SK-N-SH (cell line): ENCODE measurements around the gene DBNL. TPM values are rescaled to one million over a fixed set of nuclear protein-coding genes. Genes with fewer than 3 reads are reported as not detected.

Source experiments
- CTCF ChIA-PET: fragments of 300-600, 350-600 bp; formaldehyde crosslinking; extraction: SDS; loops from one replicate; lab custom pipeline; 2021; lab: Yijun Ruan, JAX
- POLR2A ChIA-PET: fragments of 350-600 bp; sonication (Branson Sonifier 250); formaldehyde crosslinking; extraction: SDS; loops from one replicate; lab custom pipeline; 2020; ENCODE audit warnings: antibody characterized with exemption, inconsistent platforms; lab: Yijun Ruan, JAX
- DNase-seq: peaks from one replicate; pipeline ENCODE4 v3.0.0; 2012
- H2AFZ ChIP-seq: fragments of 200-600 bp; sonication (generic); 2 replicates; pipeline ENCODE4 v1.8.1; 2016; ENCODE audit warnings: antibody characterized with exemption, mild to moderate bottlenecking, low read depth
- H3F3A ChIP-seq: fragments of 200-600 bp; sonication (generic); replicated peaks from 2 replicates; pipeline ENCODE3; 2016; ENCODE audit warnings: antibody characterized with exemption, mild to moderate bottlenecking; ENCODE audit not compliant: insufficient read depth
- H3K27ac ChIP-seq, 2 experiments: fragments of 200-500 bp in 1 of 2; fragments of 200-600 bp in 1 of 2; sonication (Bioruptor generic) in 1 of 2; sonication (generic), shearing (Covaris generic) in 1 of 2; 2 replicates each; pipeline versions ENCODE4 v1.5.1 to v1.6.1; 2014 to 2016; ENCODE audit warnings: low read depth in 2 of 2, inconsistent platforms in 1 of 2, low read length in 1 of 2, mild to moderate bottlenecking in 1 of 2, mixed read lengths in 1 of 2
- H3K27me3 ChIP-seq: fragments of 200-600 bp; sonication (generic), shearing (Covaris generic); 2 replicates; pipeline ENCODE4 v1.6.1; 2016; ENCODE audit warnings: mixed run types; ENCODE audit not compliant: insufficient read depth
- H3K36me3 ChIP-seq, 2 experiments: fragments of 200-500 bp in 1 of 2; fragments of 200-600 bp in 1 of 2; sonication (Bioruptor generic) in 1 of 2; sonication (generic) in 1 of 2; replicated peaks in 1 of 2; 2 replicates each; pipeline versions ENCODE3 to v1.5.1; 2014 to 2016; ENCODE audit warnings: low read length in 1 of 2, mild to moderate bottlenecking in 1 of 2; ENCODE audit not compliant: insufficient read depth in 2 of 2, control insufficient read depth in 1 of 2
- H3K4me1 ChIP-seq, 2 experiments: fragments of 200-500 bp in 1 of 2; fragments of 200-600 bp in 1 of 2; sonication (Bioruptor generic) in 1 of 2; sonication (generic), shearing (Covaris generic) in 1 of 2; 2 replicates each; pipeline versions ENCODE4 v1.5.1 to v1.6.1; 2014 to 2016; ENCODE audit warnings: low read depth in 1 of 2, low read length in 1 of 2, mixed run types in 1 of 2; ENCODE audit not compliant: insufficient read depth in 2 of 2, control insufficient read depth in 1 of 2
- H3K4me2 ChIP-seq: fragments of 200-600 bp; sonication (generic), shearing (Covaris generic); 2 replicates; pipeline ENCODE4 v1.6.1; 2017; ENCODE audit warnings: mixed run types
- H3K4me3 ChIP-seq, 2 experiments: fragments of 200-500 bp in 1 of 2; fragments of 200-600 bp in 1 of 2; sonication (Bioruptor generic) in 1 of 2; sonication (generic), shearing (Covaris generic) in 1 of 2; 2 replicates each; pipeline versions ENCODE4 v1.5.1 to v1.8.1; 2014 to 2016; ENCODE audit warnings: low read depth in 2 of 2, inconsistent platforms in 1 of 2, low read length in 1 of 2, mild to moderate bottlenecking in 1 of 2, mixed read lengths in 1 of 2, moderate library complexity in 1 of 2
- H3K79me2 ChIP-seq: fragments of 200-600 bp; sonication (generic); 2 replicates; pipeline ENCODE4 v1.8.1; 2017; ENCODE audit warnings: mild to moderate bottlenecking; ENCODE audit not compliant: insufficient read depth
- H3K9ac ChIP-seq: fragments of 200-600 bp; sonication (generic); 2 replicates; pipeline ENCODE4 v1.6.1; 2017; ENCODE audit warnings: mixed run types
- H3K9me2 ChIP-seq: fragments of 200-600 bp; sonication (generic); 2 replicates; pipeline ENCODE4 v1.6.1; 2017; ENCODE audit warnings: mixed run types
- H3K9me3 ChIP-seq: fragments of 200-600 bp; sonication (generic); 2 replicates; pipeline ENCODE4 v1.6.1; 2017; ENCODE audit warnings: mixed run types, mild to moderate bottlenecking, moderate library complexity
- H4K20me1 ChIP-seq: fragments of 200-600 bp; sonication (generic); 2 replicates; pipeline ENCODE4 v1.6.1; 2017; ENCODE audit warnings: mild to moderate bottlenecking, mixed run types; ENCODE audit not compliant: insufficient read depth
- ELF1 ChIP-seq: IDR thresholded peaks from 2 replicates; pipeline ENCODE4 v1.4.0; 2012
- EP300 ChIP-seq, 2 experiments: IDR thresholded peaks; 2 replicates each; pipeline versions ENCODE4 v1.4.0 to v1.6.1; 2012; ENCODE audit warnings: borderline replicate concordance in 1 of 2, low read depth in 1 of 2, low read length in 1 of 2
- EZH2phosphoT487 ChIP-seq: fragments of 200-600 bp; sonication (generic); IDR thresholded peaks from 2 replicates; pipeline ENCODE4 v1.6.1; 2017; ENCODE audit warnings: low read depth, mixed run types, mild to moderate bottlenecking, antibody characterized with exemption, moderate library complexity, borderline replicate concordance
- FOXJ3 ChIP-seq: sonication (generic); formaldehyde crosslinking; IDR thresholded peaks from 2 replicates; pipeline ENCODE4 v1.5.1; 2020; ENCODE audit warnings: mild to moderate bottlenecking, missing genetic modification reagents
- MXI1 ChIP-seq: IDR thresholded peaks from 2 replicates; pipeline ENCODE4 v1.6.1; 2012; ENCODE audit warnings: mild to moderate bottlenecking, low read depth, low read length, improper control_type of control experiment
- NRF1 ChIP-seq: IDR thresholded peaks from 2 replicates; pipeline ENCODE4 v1.6.1; 2012; ENCODE audit warnings: low read depth, mild to moderate bottlenecking, low read length
- POLR2AphosphoS5 ChIP-seq: IDR thresholded peaks from 2 replicates; pipeline ENCODE4 v1.6.1; 2012; ENCODE audit warnings: low read depth, low read length
- TAF1 ChIP-seq: IDR thresholded peaks from 2 replicates; pipeline ENCODE4 v1.6.1; 2012; ENCODE audit warnings: low read depth, mild to moderate bottlenecking, low read length, moderate library complexity, borderline replicate concordance
- TCF12 ChIP-seq: IDR thresholded peaks from 2 replicates; pipeline ENCODE4 v1.4.0; 2012
- WGBS: methylation state at CpG from one replicate; pipeline ENCODE4 v1.1.6; 2017; ENCODE audit warnings: low lambda C conversion rate; 5-methylcytosine and 5-hydroxymethylcytosine counted together
- polyA plus RNA-seq, 3 experiments: library from polyadenylated mRNA; depleted of rRNA; stranded (reverse); fragments of >200 nt; gene quantifications; 2 replicates each; pipeline ENCODE4 v1.2.3, GENCODE V29; 2012
- TF ChIP-seq, protein P1 (sequence below): IDR thresholded peaks from 2 replicates; pipeline ENCODE4 v1.6.1; 2012; ENCODE audit warnings: mild to moderate bottlenecking, low read depth, low read length, moderate library complexity
- TF ChIP-seq, protein P2 (sequence below): IDR thresholded peaks from 2 replicates; pipeline ENCODE4; 2012
- TF ChIP-seq, protein P3 (sequence below): fragments of 150-350 bp; IDR thresholded peaks from 2 replicates; pipeline ENCODE4 v1.6.1; 2016; ENCODE audit warnings: mild to moderate bottlenecking, low read depth, low read length
- TF ChIP-seq, protein P4 (sequence below): IDR thresholded peaks from 2 replicates; pipeline ENCODE4 v1.4.0; 2012; ENCODE audit warnings: low read depth, borderline replicate concordance
- TF ChIP-seq, protein P5 (sequence below): fragments of 200-600 bp; sonication (generic); IDR thresholded peaks from 2 replicates; pipeline ENCODE4 v1.6.1; 2017; ENCODE audit warnings: antibody characterized with exemption, mild to moderate bottlenecking, moderate library complexity

DBNL gene
- polyA plus RNA-seq, 1 of the 3 experiments (the other 2 are of a cell fraction), result 244 TPM

DNA sequence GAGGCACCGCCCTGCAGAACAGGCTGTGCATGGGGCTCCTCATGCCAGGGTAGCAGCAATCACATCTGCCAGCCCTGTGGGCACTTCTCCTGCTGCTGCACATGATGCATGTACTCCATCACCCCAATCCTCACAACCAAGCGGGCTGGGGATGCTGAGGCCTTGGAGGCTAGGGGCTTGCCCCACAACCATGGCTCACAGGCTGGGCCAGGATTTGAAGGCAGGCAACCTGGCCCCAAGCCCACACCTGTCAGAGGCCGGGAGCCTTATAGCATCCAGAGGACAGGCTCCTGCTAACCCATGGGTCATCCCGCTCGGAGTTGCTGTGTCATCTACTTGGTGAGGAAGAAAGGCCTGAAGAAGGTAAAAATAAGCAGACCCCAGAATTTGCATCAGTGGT is 35.6 kb downstream of the DBNL start:
- Histone ChIP-seq H3F3A (peaks cover 14% of the 10 kb centered on the region), H3K4me1 (peaks cover 7 to 14% of the 10 kb centered on the region in 2 experiments), H3K4me3 (no peak overlapping the region), H3K27ac (no peak overlapping the region), H2AFZ (no peak overlapping the region), H3K9me3 (no peaks in the 10 kb centered on the region), H3K9ac (no peak overlapping the region), H4K20me1 (no peaks in the 10 kb centered on the region), H3K27me3 (no peaks in the 10 kb centered on the region), H3K79me2 (peaks cover 21% of the 10 kb centered on the region), H3K36me3 (peaks cover 22 to 52% of the 10 kb centered on the region in 2 experiments), H3K4me2 (no peak overlapping the region), H3K9me2 (no peaks in the 10 kb centered on the region)
- WGBS, result 93% methylated on average over 4 of the region's 5 CpGs
- ChIA-PET CTCF (interaction anchor here (0.9 to 2.6 kb wide), 5 partner anchors 8 to 121 kb away, joined by 3 to 18 read pairs (median 7); partner anchors contain the start of gene YKT6), POLR2A (interaction anchor here (1.5 to 2.1 kb wide), 3 partner anchors 12 to 121 kb away, joined by 5 to 7 read pairs (median 5); partner anchors contain the start of genes PGAM2 and YKT6)
- DNase-seq, result no peak
- TF ChIP-seq NRF1, result no peak
- no peak for TF ChIP-seq FOXJ3 (CRISPR knock-in tag)
- no peak for TF ChIP-seq TAF1
- TF ChIP-seq TCF12, result no peak
- TF ChIP-seq, protein P1, sequence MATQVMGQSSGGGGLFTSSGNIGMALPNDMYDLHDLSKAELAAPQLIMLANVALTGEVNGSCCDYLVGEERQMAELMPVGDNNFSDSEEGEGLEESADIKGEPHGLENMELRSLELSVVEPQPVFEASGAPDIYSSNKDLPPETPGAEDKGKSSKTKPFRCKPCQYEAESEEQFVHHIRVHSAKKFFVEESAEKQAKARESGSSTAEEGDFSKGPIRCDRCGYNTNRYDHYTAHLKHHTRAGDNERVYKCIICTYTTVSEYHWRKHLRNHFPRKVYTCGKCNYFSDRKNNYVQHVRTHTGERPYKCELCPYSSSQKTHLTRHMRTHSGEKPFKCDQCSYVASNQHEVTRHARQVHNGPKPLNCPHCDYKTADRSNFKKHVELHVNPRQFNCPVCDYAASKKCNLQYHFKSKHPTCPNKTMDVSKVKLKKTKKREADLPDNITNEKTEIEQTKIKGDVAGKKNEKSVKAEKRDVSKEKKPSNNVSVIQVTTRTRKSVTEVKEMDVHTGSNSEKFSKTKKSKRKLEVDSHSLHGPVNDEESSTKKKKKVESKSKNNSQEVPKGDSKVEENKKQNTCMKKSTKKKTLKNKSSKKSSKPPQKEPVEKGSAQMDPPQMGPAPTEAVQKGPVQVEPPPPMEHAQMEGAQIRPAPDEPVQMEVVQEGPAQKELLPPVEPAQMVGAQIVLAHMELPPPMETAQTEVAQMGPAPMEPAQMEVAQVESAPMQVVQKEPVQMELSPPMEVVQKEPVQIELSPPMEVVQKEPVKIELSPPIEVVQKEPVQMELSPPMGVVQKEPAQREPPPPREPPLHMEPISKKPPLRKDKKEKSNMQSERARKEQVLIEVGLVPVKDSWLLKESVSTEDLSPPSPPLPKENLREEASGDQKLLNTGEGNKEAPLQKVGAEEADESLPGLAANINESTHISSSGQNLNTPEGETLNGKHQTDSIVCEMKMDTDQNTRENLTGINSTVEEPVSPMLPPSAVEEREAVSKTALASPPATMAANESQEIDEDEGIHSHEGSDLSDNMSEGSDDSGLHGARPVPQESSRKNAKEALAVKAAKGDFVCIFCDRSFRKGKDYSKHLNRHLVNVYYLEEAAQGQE, result no peak
- no peak for TF ChIP-seq EP300 (IDR thresholded peaks at IDR 0.05; ENCODE audit: borderline replicate concordance in 1 of 2, low read depth in 1 of 2, low read length in 1 of 2)
- TF ChIP-seq, protein P2, sequence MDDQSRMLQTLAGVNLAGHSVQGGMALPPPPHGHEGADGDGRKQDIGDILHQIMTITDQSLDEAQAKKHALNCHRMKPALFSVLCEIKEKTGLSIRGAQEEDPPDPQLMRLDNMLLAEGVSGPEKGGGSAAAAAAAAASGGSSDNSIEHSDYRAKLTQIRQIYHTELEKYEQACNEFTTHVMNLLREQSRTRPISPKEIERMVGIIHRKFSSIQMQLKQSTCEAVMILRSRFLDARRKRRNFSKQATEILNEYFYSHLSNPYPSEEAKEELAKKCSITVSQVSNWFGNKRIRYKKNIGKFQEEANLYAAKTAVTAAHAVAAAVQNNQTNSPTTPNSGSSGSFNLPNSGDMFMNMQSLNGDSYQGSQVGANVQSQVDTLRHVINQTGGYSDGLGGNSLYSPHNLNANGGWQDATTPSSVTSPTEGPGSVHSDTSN, result no peak
- TF ChIP-seq, protein P3, sequence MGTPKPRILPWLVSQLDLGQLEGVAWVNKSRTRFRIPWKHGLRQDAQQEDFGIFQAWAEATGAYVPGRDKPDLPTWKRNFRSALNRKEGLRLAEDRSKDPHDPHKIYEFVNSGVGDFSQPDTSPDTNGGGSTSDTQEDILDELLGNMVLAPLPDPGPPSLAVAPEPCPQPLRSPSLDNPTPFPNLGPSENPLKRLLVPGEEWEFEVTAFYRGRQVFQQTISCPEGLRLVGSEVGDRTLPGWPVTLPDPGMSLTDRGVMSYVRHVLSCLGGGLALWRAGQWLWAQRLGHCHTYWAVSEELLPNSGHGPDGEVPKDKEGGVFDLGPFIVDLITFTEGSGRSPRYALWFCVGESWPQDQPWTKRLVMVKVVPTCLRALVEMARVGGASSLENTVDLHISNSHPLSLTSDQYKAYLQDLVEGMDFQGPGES, result no peak
- TF ChIP-seq MXI1, result no peak
- TF ChIP-seq ELF1, result no peak
- TF ChIP-seq EZH2phosphoT487, result no peak
- TF ChIP-seq POLR2AphosphoS5, result no peak
- TF ChIP-seq, protein P4, sequence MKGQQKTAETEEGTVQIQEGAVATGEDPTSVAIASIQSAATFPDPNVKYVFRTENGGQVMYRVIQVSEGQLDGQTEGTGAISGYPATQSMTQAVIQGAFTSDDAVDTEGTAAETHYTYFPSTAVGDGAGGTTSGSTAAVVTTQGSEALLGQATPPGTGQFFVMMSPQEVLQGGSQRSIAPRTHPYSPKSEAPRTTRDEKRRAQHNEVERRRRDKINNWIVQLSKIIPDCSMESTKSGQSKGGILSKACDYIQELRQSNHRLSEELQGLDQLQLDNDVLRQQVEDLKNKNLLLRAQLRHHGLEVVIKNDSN, result no peak
- TF ChIP-seq, protein P5, sequence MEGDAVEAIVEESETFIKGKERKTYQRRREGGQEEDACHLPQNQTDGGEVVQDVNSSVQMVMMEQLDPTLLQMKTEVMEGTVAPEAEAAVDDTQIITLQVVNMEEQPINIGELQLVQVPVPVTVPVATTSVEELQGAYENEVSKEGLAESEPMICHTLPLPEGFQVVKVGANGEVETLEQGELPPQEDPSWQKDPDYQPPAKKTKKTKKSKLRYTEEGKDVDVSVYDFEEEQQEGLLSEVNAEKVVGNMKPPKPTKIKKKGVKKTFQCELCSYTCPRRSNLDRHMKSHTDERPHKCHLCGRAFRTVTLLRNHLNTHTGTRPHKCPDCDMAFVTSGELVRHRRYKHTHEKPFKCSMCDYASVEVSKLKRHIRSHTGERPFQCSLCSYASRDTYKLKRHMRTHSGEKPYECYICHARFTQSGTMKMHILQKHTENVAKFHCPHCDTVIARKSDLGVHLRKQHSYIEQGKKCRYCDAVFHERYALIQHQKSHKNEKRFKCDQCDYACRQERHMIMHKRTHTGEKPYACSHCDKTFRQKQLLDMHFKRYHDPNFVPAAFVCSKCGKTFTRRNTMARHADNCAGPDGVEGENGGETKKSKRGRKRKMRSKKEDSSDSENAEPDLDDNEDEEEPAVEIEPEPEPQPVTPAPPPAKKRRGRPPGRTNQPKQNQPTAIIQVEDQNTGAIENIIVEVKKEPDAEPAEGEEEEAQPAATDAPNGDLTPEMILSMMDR, result no peak
